ENCODE data around the gene AUTS2. TPM values are rescaled to one million over a fixed set of nuclear protein-coding genes. Genes with fewer than 3 reads are reported as not detected.

The AUTS2 gene
- total RNA-seq, 1 donor from 2014 or later, result 53.0 TPM

GRCh38 chr7:70143075-70144044, 545.1 kb downstream of the AUTS2 start:
- H3K27me3 ChIP-seq, result no peaks in the 10 kb centered on the region
- no peaks in the 10 kb centered on the region for H3K4me1 ChIP-seq
- no peak overlapping the region for H3K4me3 ChIP-seq
- no peaks in the 10 kb centered on the region for H3K9me3 ChIP-seq
- intact Hi-C loops (cut with DNase I), result no loop called here
- no peak overlapping the region for H3K27ac ChIP-seq
- no peaks in the 10 kb centered on the region for H3K36me3 ChIP-seq
- TF ChIP-seq POLR2AphosphoS5 (IDR thresholded peaks at IDR 0.05; ENCODE audit: insufficient read depth in 1 of 2, low read depth in 1 of 2) (no peak), CTCF (IDR thresholded peaks at IDR 0.05) (no peak)
- DNase-seq (ENCODE audit: extremely low spot score in 2 of 2), result no peak

DNA sequence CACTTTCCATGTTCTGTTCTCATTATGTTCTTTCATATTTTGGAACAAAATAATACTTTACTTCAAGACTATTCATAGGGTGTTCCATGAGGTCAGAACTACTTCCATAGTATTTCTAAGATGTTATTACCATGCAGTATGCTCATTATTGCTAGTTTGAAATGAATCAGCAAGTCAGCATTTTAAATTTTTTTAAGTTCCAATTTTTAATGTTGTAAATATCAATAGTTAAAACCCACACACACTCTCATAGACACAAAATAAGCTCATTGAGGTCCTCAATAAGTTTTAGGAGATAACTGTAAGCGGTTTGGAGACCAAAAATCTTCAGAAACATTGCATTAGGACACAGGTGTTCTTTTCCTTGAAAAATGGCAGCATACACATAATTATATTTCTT, 550.7 kb downstream of the AUTS2 start:
- no peak for TF ChIP-seq POLR2A (IDR thresholded peaks at IDR 0.05)
- no peak for TF ChIP-seq POLR2AphosphoS5 (IDR thresholded peaks at IDR 0.05; ENCODE audit: insufficient read depth in 1 of 2, low read depth in 1 of 2)
- TF ChIP-seq CTCF (IDR thresholded peaks at IDR 0.05), result no peak
- no peaks in the 10 kb centered on the region for H3K36me3 ChIP-seq
- no peak overlapping the region for H3K27ac ChIP-seq
- no peaks in the 10 kb centered on the region for H3K27me3 ChIP-seq
- intact Hi-C loops (cut with DNase I), result no loop called here
- DNase-seq (ENCODE audit: extremely low spot score in 2 of 2), result no peak
- no peak overlapping the region for H3K4me3 ChIP-seq
- peaks cover 8% of the 10 kb centered on the region for H3K9me3 ChIP-seq
- no peaks in the 10 kb centered on the region for H3K4me1 ChIP-seq

DNA sequence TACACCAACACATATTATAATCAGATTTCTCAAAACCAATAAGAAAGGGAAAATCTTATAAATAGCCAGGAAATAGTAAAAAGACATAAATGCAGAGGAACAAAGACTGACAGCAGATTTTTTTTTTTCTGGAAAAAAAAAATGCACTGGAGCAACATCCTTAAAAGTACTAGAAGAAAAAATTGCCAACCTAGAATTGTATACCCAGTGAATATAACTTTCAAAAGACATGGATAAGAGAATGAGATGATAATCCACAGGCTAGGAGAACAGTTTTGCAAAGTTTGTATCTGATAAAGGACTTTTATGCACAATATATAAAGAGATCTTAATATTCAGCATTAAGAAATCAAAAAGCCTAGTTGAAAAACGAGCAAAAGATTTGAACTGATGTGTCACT, 554.0 kb downstream of the AUTS2 start:
- intact Hi-C loops (cut with DNase I), result no loop called here
- no peak overlapping the region for H3K4me3 ChIP-seq
- no peaks in the 10 kb centered on the region for H3K27me3 ChIP-seq
- TF ChIP-seq CTCF (IDR thresholded peaks at IDR 0.05) (no peak), POLR2A (IDR thresholded peaks at IDR 0.05) (no peak)
- H3K27ac ChIP-seq, result no peak overlapping the region
- peaks cover 8% of the 10 kb centered on the region for H3K9me3 ChIP-seq
- H3K4me1 ChIP-seq, result no peaks in the 10 kb centered on the region
- no peak for DNase-seq (ENCODE audit: extremely low spot score in 2 of 2)
- no peaks in the 10 kb centered on the region for H3K36me3 ChIP-seq

DNA sequence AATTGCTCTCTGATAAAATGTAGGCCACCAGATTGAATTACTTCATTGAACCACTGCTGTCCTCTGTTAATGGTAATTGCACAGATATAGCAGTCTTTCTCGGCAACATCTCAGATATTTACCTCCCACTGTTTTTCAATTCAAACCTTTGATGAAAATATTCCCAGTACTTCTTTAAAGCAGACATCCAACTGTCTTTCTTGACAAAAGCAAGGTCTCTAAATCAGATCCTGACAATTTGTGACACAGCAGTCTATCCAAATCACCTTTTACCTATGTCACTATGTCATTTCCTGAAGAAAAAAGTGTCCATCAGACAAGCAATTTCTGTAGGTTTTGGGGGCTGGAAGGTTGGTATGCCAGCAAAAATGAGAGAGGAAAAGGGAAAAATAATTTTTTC, 555.7 kb downstream of the AUTS2 start:
- no peak for TF ChIP-seq POLR2A (IDR thresholded peaks at IDR 0.05)
- TF ChIP-seq POLR2AphosphoS5 (IDR thresholded peaks at IDR 0.05; ENCODE audit: insufficient read depth in 1 of 2, low read depth in 1 of 2), result no peak
- TF ChIP-seq CTCF (IDR thresholded peaks at IDR 0.05), result no peak
- intact Hi-C loops (cut with DNase I), result no loop called here
- Histone ChIP-seq H3K27ac (no peak overlapping the region), H3K9me3 (peaks cover 8% of the 10 kb centered on the region), H3K4me3 (no peak overlapping the region), H3K27me3 (no peaks in the 10 kb centered on the region), H3K4me1 (no peaks in the 10 kb centered on the region), H3K36me3 (no peaks in the 10 kb centered on the region)
- no peak for DNase-seq (ENCODE audit: extremely low spot score in 2 of 2)

GRCh38 chr7:70154521-70155180, 556.4 kb downstream of the AUTS2 start:
- peaks cover 8% of the 10 kb centered on the region for H3K9me3 ChIP-seq
- TF ChIP-seq POLR2A (IDR thresholded peaks at IDR 0.05), result no peak
- TF ChIP-seq POLR2AphosphoS5 (IDR thresholded peaks at IDR 0.05; ENCODE audit: insufficient read depth in 1 of 2, low read depth in 1 of 2), result no peak
- no peak for TF ChIP-seq CTCF (IDR thresholded peaks at IDR 0.05)
- H3K4me1 ChIP-seq, result no peaks in the 10 kb centered on the region
- no peak overlapping the region for H3K4me3 ChIP-seq
- no peaks in the 10 kb centered on the region for H3K36me3 ChIP-seq
- H3K27me3 ChIP-seq, result no peaks in the 10 kb centered on the region
- DNase-seq (ENCODE audit: extremely low spot score in 2 of 2), result no peak
- intact Hi-C loops (cut with DNase I), result no loop called here
- H3K27ac ChIP-seq, result no peak overlapping the region

Data from vagina (tissue), 2 donors.